HCT116 (cell line): ENCODE data around the gene CNTD1. TPM values are rescaled to one million over a fixed set of nuclear protein-coding genes. Genes with fewer than 3 reads are reported as not detected.
A peak's percentile ranks its signal among the peaks of the same experiment; 100 is the strongest.

ENCODE experiments used
- ATAC-seq: fragments of 200-7000 bp; cut with Tn5 transposase; 2 replicates; pipeline ENCODE4 v1.9.1; 2020; ENCODE audit warnings: mild to moderate bottlenecking, moderate library complexity
- BruUV-seq: library from RNA; stranded (reverse); fragments of 400-500 nt; replicated peaks from 2 replicates; lab custom pipeline; 2021; lab: Mats Ljungman, UMichigan
- CTCF ChIA-PET: fragments of 300-600 bp; sonication (Branson Sonifier 250); formaldehyde crosslinking; loops from one replicate; lab custom pipeline; 2021; ENCODE audit warnings: antibody characterized with exemption; lab: Charles Lee
- POLR2A ChIA-PET: fragments of 300-600, 350-600 bp; sonication (Branson Sonifier 250); formaldehyde crosslinking; loops from one replicate; lab custom pipeline; 2021; ENCODE audit warnings: antibody characterized with exemption; lab: Charles Lee
- RAD21 ChIA-PET, 2 experiments: fragments of 300-600 bp; sonication (Branson Sonifier 250); formaldehyde crosslinking; loops; one replicate each; lab custom pipeline; 2023; ENCODE audit warnings: low total read pairs in 2 of 2; ENCODE audit not compliant: uncharacterized antibody in 2 of 2, unreplicated experiment in 2 of 2, low non-redundant PET in 1 of 2; lab: Charles Lee
- DNase-seq: peaks from one replicate; pipeline ENCODE4 v3.0.0-alpha.2; 2010; ENCODE audit warnings: low read depth, low spot score
- H2AFZ ChIP-seq: fragments of 200-600 bp; shearing (Covaris generic), sonication (generic); 2 replicates; pipeline ENCODE4 v1.6.1; 2017; ENCODE audit warnings: low read depth, mixed run types, mixed read lengths, antibody characterized with exemption, low read length; ENCODE audit not compliant: poor library complexity, severe bottlenecking
- H3K27ac ChIP-seq: 2 replicates; pipeline ENCODE4 v1.5.1; 2012; ENCODE audit warnings: low read depth, low read length
- H3K27me3 ChIP-seq: fragments of 200-600 bp; sonication (generic); 2 replicates; pipeline ENCODE4 v1.6.1; 2016; ENCODE audit warnings: mixed run types, low read length, mixed read lengths; ENCODE audit not compliant: insufficient read depth
- H3K36me3 ChIP-seq, 2 experiments: fragments of 200-500 bp in 1 of 2; fragments of 200-600 bp in 1 of 2; sonication (Bioruptor generic) in 1 of 2; sonication (generic) in 1 of 2; 2 replicates each; pipeline versions ENCODE4 v1.5.1 to v1.6.1; 2014 to 2016; ENCODE audit warnings: low read length in 2 of 2, inconsistent platforms in 1 of 2, mixed read lengths in 1 of 2, mixed run types in 1 of 2; ENCODE audit not compliant: insufficient read depth in 2 of 2, control insufficient read depth in 1 of 2
- H3K4me1 ChIP-seq, 2 experiments: fragments of 200-600 bp in 1 of 2; sonication (generic) in 1 of 2; 2 replicates each; pipeline versions ENCODE4 v1.5.1 to v1.6.1; 2012 to 2017; ENCODE audit warnings: low read length in 2 of 2, inconsistent platforms in 1 of 2, mild to moderate bottlenecking in 1 of 2, mixed read lengths in 1 of 2, mixed run types in 1 of 2, moderate library complexity in 1 of 2; ENCODE audit not compliant: insufficient read depth in 2 of 2, control insufficient read depth in 1 of 2
- H3K4me2 ChIP-seq: fragments of 200-600 bp; sonication (generic); 2 replicates; pipeline ENCODE4 v1.6.1; 2017; ENCODE audit warnings: mixed run types, low read length, mixed read lengths
- H3K4me3 ChIP-seq, 2 experiments: fragments of 200-600 bp in 1 of 2; sonication (generic) in 1 of 2; replicated peaks in 1 of 2; 2 replicates each; pipeline ENCODE4 v1.5.1; 2011 to 2016; ENCODE audit warnings: low read length in 2 of 2, control low read depth in 1 of 2, low read depth in 1 of 2, mild to moderate bottlenecking in 1 of 2, mixed read lengths in 1 of 2, mixed run types in 1 of 2
- H3K79me2 ChIP-seq: fragments of 200-600 bp; sonication (generic); 2 replicates; pipeline ENCODE4 v1.6.1; 2017; ENCODE audit warnings: mild to moderate bottlenecking, mixed run types, low read length, moderate library complexity, mixed read lengths; ENCODE audit not compliant: insufficient read depth
- H3K9ac ChIP-seq: fragments of 200-600 bp; sonication (generic); 2 replicates; pipeline ENCODE4 v1.6.1; 2016; ENCODE audit warnings: low read length, mixed read lengths
- H3K9me2 ChIP-seq: fragments of 200-600 bp; sonication (generic), shearing (Covaris generic); 2 replicates; pipeline ENCODE4 v1.6.1; 2017; ENCODE audit warnings: mixed run types, mild to moderate bottlenecking, moderate library complexity; ENCODE audit not compliant: insufficient read depth
- H3K9me3 ChIP-seq, 2 experiments: fragments of 200-500 bp in 1 of 2; fragments of 200-600 bp in 1 of 2; sonication (Bioruptor generic) in 1 of 2; sonication (generic) in 1 of 2; 2 replicates each; pipeline ENCODE4 v1.6.1; 2014 to 2017; ENCODE audit warnings: low read length in 2 of 2, mixed read lengths in 2 of 2, inconsistent platforms in 1 of 2, low read depth in 1 of 2, mild to moderate bottlenecking in 1 of 2, mixed run types in 1 of 2, moderate library complexity in 1 of 2; ENCODE audit not compliant: control insufficient read depth in 1 of 2, insufficient read depth in 1 of 2
- H4K20me1 ChIP-seq: fragments of 200-600 bp; sonication (generic), shearing (Covaris generic); 2 replicates; pipeline ENCODE4 v1.6.1; 2017; ENCODE audit warnings: mixed run types, mild to moderate bottlenecking, moderate library complexity; ENCODE audit not compliant: insufficient read depth
- ELF1 ChIP-seq: IDR thresholded peaks from 2 replicates; pipeline ENCODE4 v1.6.1; 2012; ENCODE audit warnings: low read depth, borderline replicate concordance
- FOSL1 ChIP-seq: IDR thresholded peaks from 2 replicates; pipeline ENCODE4 v1.6.1; 2012; ENCODE audit warnings: low read depth
- MAX ChIP-seq: IDR thresholded peaks from 2 replicates; pipeline ENCODE4 v1.6.1; 2012
- REST ChIP-seq: IDR thresholded peaks from 2 replicates; pipeline ENCODE4 v1.6.1; 2012; ENCODE audit warnings: low read depth
- SP1 ChIP-seq: IDR thresholded peaks from 2 replicates; pipeline ENCODE4 v1.6.1; 2012; ENCODE audit warnings: low read depth
- SRF ChIP-seq: IDR thresholded peaks from 2 replicates; pipeline ENCODE4 v1.6.1; 2012; ENCODE audit warnings: low read depth
- intact Hi-C: fragments of 100-400 bp; cut with micrococcal nuclease; formaldehyde crosslinking; loops from 2 replicates; pipeline ENCODE4 v1.10.0; 2022
- total RNA-seq: library from RNA; stranded (reverse); gene quantifications from one replicate; pipeline ENCODE4 v1.2.1, GENCODE V29; 2021; ENCODE audit not compliant: unreplicated experiment
- TF ChIP-seq, protein P1 (sequence below), 3 experiments: fragments of 200-600 bp in 1 of 3; sonication (generic) in 1 of 3; IDR thresholded peaks in 2 of 3; conservative IDR thresholded peaks in 1 of 3; 2 replicates each; pipeline ENCODE4 v1.5.1; 2012 to 2017; ENCODE audit warnings: low read depth in 2 of 3, low read length in 2 of 3, antibody characterized with exemption in 1 of 3, borderline replicate concordance in 1 of 3, control low read depth in 1 of 3, mild to moderate bottlenecking in 1 of 3, mixed read lengths in 1 of 3, mixed run types in 1 of 3, moderate library complexity in 1 of 3; ENCODE audit not compliant: insufficient read depth in 1 of 3

The CNTD1 gene
- total RNA-seq, 1 experiment from 2014 or later, result not detected

GRCh38 chr17:42782166-42783061 lies 16.2 kb upstream of the CNTD1 start (continued):
- TF ChIP-seq, protein P1, sequence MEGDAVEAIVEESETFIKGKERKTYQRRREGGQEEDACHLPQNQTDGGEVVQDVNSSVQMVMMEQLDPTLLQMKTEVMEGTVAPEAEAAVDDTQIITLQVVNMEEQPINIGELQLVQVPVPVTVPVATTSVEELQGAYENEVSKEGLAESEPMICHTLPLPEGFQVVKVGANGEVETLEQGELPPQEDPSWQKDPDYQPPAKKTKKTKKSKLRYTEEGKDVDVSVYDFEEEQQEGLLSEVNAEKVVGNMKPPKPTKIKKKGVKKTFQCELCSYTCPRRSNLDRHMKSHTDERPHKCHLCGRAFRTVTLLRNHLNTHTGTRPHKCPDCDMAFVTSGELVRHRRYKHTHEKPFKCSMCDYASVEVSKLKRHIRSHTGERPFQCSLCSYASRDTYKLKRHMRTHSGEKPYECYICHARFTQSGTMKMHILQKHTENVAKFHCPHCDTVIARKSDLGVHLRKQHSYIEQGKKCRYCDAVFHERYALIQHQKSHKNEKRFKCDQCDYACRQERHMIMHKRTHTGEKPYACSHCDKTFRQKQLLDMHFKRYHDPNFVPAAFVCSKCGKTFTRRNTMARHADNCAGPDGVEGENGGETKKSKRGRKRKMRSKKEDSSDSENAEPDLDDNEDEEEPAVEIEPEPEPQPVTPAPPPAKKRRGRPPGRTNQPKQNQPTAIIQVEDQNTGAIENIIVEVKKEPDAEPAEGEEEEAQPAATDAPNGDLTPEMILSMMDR (IDR thresholded peaks at IDR 0.05 in 2 of 3, conservative IDR thresholded peaks at IDR 0.05 in 1 of 3; ENCODE audit: borderline replicate concordance in 1 of 3, insufficient read depth in 1 of 3, low read depth in 2 of 3, low read length in 2 of 3), result no peak
- TF ChIP-seq REST, result no peak
- no peak for TF ChIP-seq SRF

GRCh38 chr17:42783062-42783790 lies 15.4 kb upstream of the CNTD1 start:
- peak overlapping the region; percentile 38 for H3K9ac ChIP-seq
- CTCF ChIA-PET, result no interaction called here
- H2AFZ ChIP-seq, result no peak overlapping the region
- peaks cover 10 to 11% of the 10 kb centered on the region in 2 experiments; a peak in 3 of 4 replicates for H3K36me3 ChIP-seq
- no peaks in the 10 kb centered on the region for H3K79me2 ChIP-seq
- DNase-seq (no peak), ATAC-seq (peak; percentile 48; the same call in 1 of the 2 replicates)
- BruUV-seq, result no TSS peak
- no peak overlapping the region for H3K27ac ChIP-seq
- peak overlapping the region; percentile 59 for H3K4me2 ChIP-seq
- peak overlapping the region in 1 of 2 experiments; percentile 30; a peak in 1 of 4 replicates for H3K4me3 ChIP-seq
- H3K9me2 ChIP-seq, result no peaks in the 10 kb centered on the region
- POLR2A ChIA-PET, result no interaction called here
- no peaks in the 10 kb centered on the region for H3K9me3 ChIP-seq
- H4K20me1 ChIP-seq, result no peaks in the 10 kb centered on the region
- no peaks in the 10 kb centered on the region for H3K27me3 ChIP-seq
- RAD21 ChIA-PET, result no interaction called here
- intact Hi-C loops, result no loop called here
- H3K4me1 ChIP-seq, result peaks cover 3 to 20% of the 10 kb centered on the region in 2 experiments; a peak in 3 of 4 replicates
- 0 out of 2 replicates have a peak, but pooled peaks have one; percentile 19 for TF ChIP-seq FOSL1
- TF ChIP-seq ELF1, result no peak
- no peak for TF ChIP-seq MAX
- no peak for TF ChIP-seq REST
- TF ChIP-seq SP1, result peak; percentile 37; the same call in 1 of the 2 replicates
- no peak for TF ChIP-seq SRF
